GM12878 (cell line): ENCODE measurements around the gene ATF7IP. TPM values are rescaled to one million over a fixed set of nuclear protein-coding genes. Genes with fewer than 3 reads are reported as not detected.

Experiments used
- ATAC-seq: fragments of 200-7000 bp; cut with Tn5 transposase; 3 replicates; pipeline ENCODE4 v1.9.1; 2020; ENCODE audit warnings: mild to moderate bottlenecking, moderate library complexity
- BruUV-seq: library from RNA; stranded (reverse); fragments of 400-500 nt; replicated peaks from 2 replicates; lab custom pipeline; 2021; lab: Mats Ljungman, UMichigan
- CTCF ChIA-PET: fragments of 300-600 bp; sonication (Branson Sonifier 250); formaldehyde crosslinking; extraction: SDS; loops from one replicate; lab custom pipeline; 2021; ENCODE audit warnings: inconsistent platforms; lab: Yijun Ruan, JAX
- POLR2A ChIA-PET: fragments of 350-600 bp; formaldehyde crosslinking; extraction: SDS; loops from one replicate; lab custom pipeline; 2021; ENCODE audit warnings: inconsistent platforms; lab: Charles Lee
- RAD21 ChIA-PET: fragments of 300-600 bp; sonication (Branson Sonifier 250); formaldehyde crosslinking; loops from one replicate; lab custom pipeline; 2023; ENCODE audit warnings: antibody characterized with exemption; ENCODE audit not compliant: unreplicated experiment; lab: Charles Lee
- SMC1A ChIA-PET: fragments of 300-600 bp; sonication (Branson Sonifier 250); formaldehyde crosslinking; loops from one replicate; lab custom pipeline; 2023; ENCODE audit not compliant: unreplicated experiment, uncharacterized antibody; lab: Charles Lee
- DNase-seq: peaks from one replicate; pipeline ENCODE4 v3.0.0-alpha.2; 2011; ENCODE audit warnings: low read depth, low spot score
- FAIRE-seq: peaks from 3 replicates; lab custom pipeline; 2011; peaks lifted over from hg19 to GRCh38; lab: Jason Lieb, UNC
- H2AFZ ChIP-seq: 2 replicates; pipeline ENCODE4 v1.6.0; 2011; ENCODE audit warnings: low read depth, low read length, control low read depth; ENCODE audit not compliant: control insufficient read depth
- H3K27ac ChIP-seq: 2 replicates; pipeline ENCODE4 v1.5.1; 2011; ENCODE audit warnings: control low read depth; ENCODE audit not compliant: control insufficient read depth, insufficient read depth
- H3K27me3 ChIP-seq, 2 experiments: replicated peaks in 1 of 2; 2 replicates each; pipeline versions ENCODE4 v1.6.0 to v1.6.1; 2011; ENCODE audit warnings: low read length in 1 of 2; ENCODE audit not compliant: control insufficient read depth in 2 of 2, insufficient read depth in 2 of 2
- H3K36me3 ChIP-seq, 2 experiments: 2 replicates each; pipeline ENCODE4 v1.5.1; 2011; ENCODE audit warnings: low read length in 1 of 2; ENCODE audit not compliant: control insufficient read depth in 2 of 2, insufficient read depth in 2 of 2
- H3K4me1 ChIP-seq: 2 replicates; pipeline ENCODE4 v1.6.1; 2011; ENCODE audit warnings: mild to moderate bottlenecking, low read length, moderate library complexity, mixed read lengths; ENCODE audit not compliant: control insufficient read depth, insufficient read depth
- H3K4me2 ChIP-seq: 2 replicates; pipeline ENCODE4 v1.6.0; 2011; ENCODE audit warnings: control low read depth; ENCODE audit not compliant: control insufficient read depth, insufficient read depth
- H3K4me3 ChIP-seq: fragments of 200-600 bp; sonication (generic); 2 replicates; pipeline ENCODE4 v1.5.1; 2016
- H3K79me2 ChIP-seq: 2 replicates; pipeline ENCODE4 v1.6.0; 2011; ENCODE audit warnings: low read length; ENCODE audit not compliant: control insufficient read depth, insufficient read depth
- H3K9ac ChIP-seq: 2 replicates; pipeline ENCODE4 v1.8.0; 2011; ENCODE audit warnings: low read length, control low read depth, mixed read lengths; ENCODE audit not compliant: control insufficient read depth, insufficient read depth
- H3K9me3 ChIP-seq: replicated peaks from 3 replicates; pipeline ENCODE4 v1.5.1; 2011; ENCODE audit warnings: mild to moderate bottlenecking, low read length; ENCODE audit not compliant: control insufficient read depth, insufficient read depth
- H4K20me1 ChIP-seq: 2 replicates; pipeline ENCODE4 v1.6.0; 2011; ENCODE audit not compliant: control insufficient read depth, insufficient read depth
- GATAD2B ChIP-seq: fragments of 450-650 bp; conservative IDR thresholded peaks from 2 replicates; pipeline ENCODE4 v1.6.1; 2017; ENCODE audit warnings: low read depth, mild to moderate bottlenecking, moderate library complexity
- MEF2A ChIP-seq: IDR thresholded peaks from 2 replicates; pipeline ENCODE4 v1.6.1; 2011; ENCODE audit warnings: low read depth, mild to moderate bottlenecking, low read length, moderate library complexity; ENCODE audit not compliant: insufficient read depth
- NFYB ChIP-seq: IDR thresholded peaks from 2 replicates; pipeline ENCODE4 v1.6.1; 2011; ENCODE audit warnings: low read depth, mild to moderate bottlenecking, low read length, improper control_type of control experiment, moderate library complexity; ENCODE audit not compliant: insufficient read depth
- RBBP5 ChIP-seq: fragments of 200-600 bp; sonication (generic); conservative IDR thresholded peaks from 2 replicates; pipeline ENCODE4 v1.6.1; 2016
- TARDBP ChIP-seq: IDR thresholded peaks from 2 replicates; pipeline ENCODE4 v1.6.1; 2016; ENCODE audit warnings: borderline replicate concordance
- ZNF24 ChIP-seq: fragments of 450-650 bp; IDR thresholded peaks from 2 replicates; pipeline ENCODE4 v1.6.1; 2017; ENCODE audit warnings: antibody characterized with exemption, mild to moderate bottlenecking
- ZNF274 ChIP-seq: IDR thresholded peaks from one replicate; pipeline ENCODE4 v1.8.0; 2011; ENCODE audit not compliant: insufficient read length, insufficient read depth
- in situ Hi-C: fragments of 300-500 bp; cut with MboI; formaldehyde crosslinking; loops from 9 replicates; pipeline ENCODE4 v1.14.3; 2018; ENCODE audit warnings: mixed read lengths
- intact Hi-C: fragments of 100-400 bp; cut with micrococcal nuclease; formaldehyde crosslinking; loops from one replicate; pipeline ENCODE4 v1.14.2; 2022; ENCODE audit not compliant: unreplicated experiment
- polyA plus RNA-seq, 11 experiments: library from polyadenylated mRNA; depleted of rRNA in 4 of 11; unstranded in 6 of 11; stranded (reverse) in 5 of 11; fragments of >200 nt; fragmentation: Nextera tagmentation in 4 of 11; fragmentation: Illumina TruSeq in 1 of 11; extraction: Ambion mirVana in 4 of 11; extraction: Trizol in 1 of 11; gene quantifications; 1 replicate in 1 of 11; 2 replicates in 10 of 11; pipeline versions ENCODE4 v1.2.1 to v1.2.3, GENCODE V29; 2011 to 2016; ENCODE audit warnings: inconsistent platforms in 2 of 11, missing spikeins in 2 of 11, low read depth in 1 of 11
- total RNA-seq, 4 experiments: library from RNA; depleted of rRNA in 3 of 4; stranded (reverse); fragments of >200 nt in 3 of 4; fragmentation: Illumina TruSeq in 1 of 4; extraction: Trizol in 1 of 4; gene quantifications; 2 replicates each; pipeline versions ENCODE4 v1.2.1 to v1.2.3, GENCODE V29; 2013 to 2021
- TF ChIP-seq, protein P1 (sequence below): fragments of 450-650 bp; IDR thresholded peaks from 2 replicates; pipeline ENCODE4 v1.6.1; 2016; ENCODE audit warnings: mild to moderate bottlenecking
- TF ChIP-seq, protein P2 (sequence below): fragments of 450-650 bp; formaldehyde crosslinking; IDR thresholded peaks from 2 replicates; pipeline ENCODE4 v1.5.0; 2022; ENCODE audit warnings: mild to moderate bottlenecking, missing genetic modification characterization
- TF ChIP-seq, protein P3 (sequence below): fragments of 450-650 bp; IDR thresholded peaks from 2 replicates; pipeline ENCODE4 v1.6.1; 2017; ENCODE audit warnings: mild to moderate bottlenecking, low read depth, inconsistent platforms; ENCODE audit not compliant: poor library complexity, severe bottlenecking
- TF ChIP-seq, protein P4 (sequence below): fragments of 450-650 bp; IDR thresholded peaks from 2 replicates; pipeline ENCODE4 v1.6.1; 2017; ENCODE audit warnings: mild to moderate bottlenecking

Gene ATF7IP
- total and polyA plus RNA-seq, 10 of the 15 experiments (the other 5 are each of a cell fraction or from before 2014, with no cell fraction given), result 6.2 to 66.6 (median 29.3) TPM

DNA sequence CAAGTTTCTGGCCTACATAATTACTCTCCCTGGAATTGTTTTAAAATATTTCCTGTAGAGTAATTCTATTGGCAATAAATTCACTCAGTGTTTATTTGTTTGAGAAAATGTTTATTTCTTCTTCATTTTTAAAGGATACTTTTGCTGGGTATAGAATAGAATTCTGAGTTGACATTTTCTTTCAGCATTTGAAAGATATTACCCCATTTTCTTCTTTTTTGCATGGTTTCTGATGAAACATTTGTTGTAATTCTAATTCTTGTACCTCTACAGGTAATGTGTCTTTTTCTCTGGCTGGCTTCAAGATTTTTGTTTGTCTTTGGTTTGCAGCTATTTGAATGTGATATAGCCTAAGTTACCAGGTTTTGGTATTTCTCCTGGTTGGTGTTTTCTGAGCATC lies 25.1 kb upstream of the ATF7IP start:
- no peak overlapping the region for H3K4me2 ChIP-seq
- intact Hi-C loops (no loop called here), in situ Hi-C loops (no loop called here)
- no peak overlapping the region for H2AFZ ChIP-seq
- no peak overlapping the region for H3K9ac ChIP-seq
- RAD21 ChIA-PET, result no interaction called here
- CTCF ChIA-PET, result no interaction called here
- SMC1A ChIA-PET, result no interaction called here
- no peak for FAIRE-seq
- H3K9me3 ChIP-seq, result no peaks in the 10 kb centered on the region; the same call in 1 of the 3 replicates
- H3K79me2 ChIP-seq, result no peaks in the 10 kb centered on the region
- DNase-seq, result no peak
- H3K4me1 ChIP-seq, result no peaks in the 10 kb centered on the region
- TF ChIP-seq, protein P1, sequence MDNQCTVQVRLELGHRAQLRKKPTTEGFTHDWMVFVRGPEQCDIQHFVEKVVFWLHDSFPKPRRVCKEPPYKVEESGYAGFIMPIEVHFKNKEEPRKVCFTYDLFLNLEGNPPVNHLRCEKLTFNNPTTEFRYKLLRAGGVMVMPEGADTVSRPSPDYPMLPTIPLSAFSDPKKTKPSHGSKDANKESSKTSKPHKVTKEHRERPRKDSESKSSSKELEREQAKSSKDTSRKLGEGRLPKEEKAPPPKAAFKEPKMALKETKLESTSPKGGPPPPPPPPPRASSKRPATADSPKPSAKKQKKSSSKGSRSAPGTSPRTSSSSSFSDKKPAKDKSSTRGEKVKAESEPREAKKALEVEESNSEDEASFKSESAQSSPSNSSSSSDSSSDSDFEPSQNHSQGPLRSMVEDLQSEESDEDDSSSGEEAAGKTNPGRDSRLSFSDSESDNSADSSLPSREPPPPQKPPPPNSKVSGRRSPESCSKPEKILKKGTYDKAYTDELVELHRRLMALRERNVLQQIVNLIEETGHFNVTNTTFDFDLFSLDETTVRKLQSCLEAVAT, result no peak
- no peak for TF ChIP-seq RBBP5
- TF ChIP-seq MEF2A, result no peak
- no peak for TF ChIP-seq ZNF274
- TF ChIP-seq, protein P2, sequence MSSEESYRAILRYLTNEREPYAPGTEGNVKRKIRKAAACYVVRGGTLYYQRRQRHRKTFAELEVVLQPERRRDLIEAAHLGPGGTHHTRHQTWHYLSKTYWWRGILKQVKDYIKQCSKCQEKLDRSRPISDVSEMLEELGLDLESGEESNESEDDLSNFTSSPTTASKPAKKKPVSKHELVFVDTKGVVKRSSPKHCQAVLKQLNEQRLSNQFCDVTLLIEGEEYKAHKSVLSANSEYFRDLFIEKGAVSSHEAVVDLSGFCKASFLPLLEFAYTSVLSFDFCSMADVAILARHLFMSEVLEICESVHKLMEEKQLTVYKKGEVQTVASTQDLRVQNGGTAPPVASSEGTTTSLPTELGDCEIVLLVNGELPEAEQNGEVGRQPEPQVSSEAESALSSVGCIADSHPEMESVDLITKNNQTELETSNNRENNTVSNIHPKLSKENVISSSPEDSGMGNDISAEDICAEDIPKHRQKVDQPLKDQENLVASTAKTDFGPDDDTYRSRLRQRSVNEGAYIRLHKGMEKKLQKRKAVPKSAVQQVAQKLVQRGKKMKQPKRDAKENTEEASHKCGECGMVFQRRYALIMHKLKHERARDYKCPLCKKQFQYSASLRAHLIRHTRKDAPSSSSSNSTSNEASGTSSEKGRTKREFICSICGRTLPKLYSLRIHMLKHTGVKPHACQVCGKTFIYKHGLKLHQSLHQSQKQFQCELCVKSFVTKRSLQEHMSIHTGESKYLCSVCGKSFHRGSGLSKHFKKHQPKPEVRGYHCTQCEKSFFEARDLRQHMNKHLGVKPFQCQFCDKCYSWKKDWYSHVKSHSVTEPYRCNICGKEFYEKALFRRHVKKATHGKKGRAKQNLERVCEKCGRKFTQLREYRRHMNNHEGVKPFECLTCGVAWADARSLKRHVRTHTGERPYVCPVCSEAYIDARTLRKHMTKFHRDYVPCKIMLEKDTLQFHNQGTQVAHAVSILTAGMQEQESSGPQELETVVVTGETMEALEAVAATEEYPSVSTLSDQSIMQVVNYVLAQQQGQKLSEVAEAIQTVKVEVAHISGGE (CRISPR knock-in tag), result no peak
- TF ChIP-seq, protein P3, sequence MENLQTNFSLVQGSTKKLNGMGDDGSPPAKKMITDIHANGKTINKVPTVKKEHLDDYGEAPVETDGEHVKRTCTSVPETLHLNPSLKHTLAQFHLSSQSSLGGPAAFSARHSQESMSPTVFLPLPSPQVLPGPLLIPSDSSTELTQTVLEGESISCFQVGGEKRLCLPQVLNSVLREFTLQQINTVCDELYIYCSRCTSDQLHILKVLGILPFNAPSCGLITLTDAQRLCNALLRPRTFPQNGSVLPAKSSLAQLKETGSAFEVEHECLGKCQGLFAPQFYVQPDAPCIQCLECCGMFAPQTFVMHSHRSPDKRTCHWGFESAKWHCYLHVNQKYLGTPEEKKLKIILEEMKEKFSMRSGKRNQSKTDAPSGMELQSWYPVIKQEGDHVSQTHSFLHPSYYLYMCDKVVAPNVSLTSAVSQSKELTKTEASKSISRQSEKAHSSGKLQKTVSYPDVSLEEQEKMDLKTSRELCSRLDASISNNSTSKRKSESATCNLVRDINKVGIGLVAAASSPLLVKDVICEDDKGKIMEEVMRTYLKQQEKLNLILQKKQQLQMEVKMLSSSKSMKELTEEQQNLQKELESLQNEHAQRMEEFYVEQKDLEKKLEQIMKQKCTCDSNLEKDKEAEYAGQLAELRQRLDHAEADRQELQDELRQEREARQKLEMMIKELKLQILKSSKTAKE, result no peak
- no peak for TF ChIP-seq TARDBP
- no peak for TF ChIP-seq NFYB
- TF ChIP-seq, protein P4, sequence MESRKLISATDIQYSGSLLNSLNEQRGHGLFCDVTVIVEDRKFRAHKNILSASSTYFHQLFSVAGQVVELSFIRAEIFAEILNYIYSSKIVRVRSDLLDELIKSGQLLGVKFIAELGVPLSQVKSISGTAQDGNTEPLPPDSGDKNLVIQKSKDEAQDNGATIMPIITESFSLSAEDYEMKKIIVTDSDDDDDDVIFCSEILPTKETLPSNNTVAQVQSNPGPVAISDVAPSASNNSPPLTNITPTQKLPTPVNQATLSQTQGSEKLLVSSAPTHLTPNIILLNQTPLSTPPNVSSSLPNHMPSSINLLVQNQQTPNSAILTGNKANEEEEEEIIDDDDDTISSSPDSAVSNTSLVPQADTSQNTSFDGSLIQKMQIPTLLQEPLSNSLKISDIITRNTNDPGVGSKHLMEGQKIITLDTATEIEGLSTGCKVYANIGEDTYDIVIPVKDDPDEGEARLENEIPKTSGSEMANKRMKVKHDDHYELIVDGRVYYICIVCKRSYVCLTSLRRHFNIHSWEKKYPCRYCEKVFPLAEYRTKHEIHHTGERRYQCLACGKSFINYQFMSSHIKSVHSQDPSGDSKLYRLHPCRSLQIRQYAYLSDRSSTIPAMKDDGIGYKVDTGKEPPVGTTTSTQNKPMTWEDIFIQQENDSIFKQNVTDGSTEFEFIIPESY, result no peak
- TF ChIP-seq GATAD2B, result no peak
- no peak for TF ChIP-seq ZNF24
- no peaks in the 10 kb centered on the region for H3K36me3 ChIP-seq
- BruUV-seq, result no TSS peak
- H3K27me3 ChIP-seq, result no peaks in the 10 kb centered on the region
- no peak overlapping the region for H3K27ac ChIP-seq
- H3K4me3 ChIP-seq, result no peak overlapping the region
- ATAC-seq, result no peak
- H4K20me1 ChIP-seq, result no peaks in the 10 kb centered on the region
- POLR2A ChIA-PET, result no interaction called here
